ENCODE measurements around the gene HSD17B7. TPM values are rescaled to one million over a fixed set of nuclear protein-coding genes. Genes with fewer than 3 reads are reported as not detected.

The HSD17B7 gene
- total and polyA plus RNA-seq, 9 of the 15 experiments (the other 6 are each of a cell fraction or from before 2014, with no cell fraction given) = 12.7 to 48.7 (median 21.3) TPM

- no TSS peak for BruUV-seq (replicated peaks)
- H3K4me2 ChIP-seq (ENCODE audit: insufficient read depth, low read length) = no peak overlapping the region
- ChIA-PET POLR2A (interaction anchor here (0.6 to 1.4 kb wide), 2 partner anchors 14 to 37 kb away, joined by 3 read pairs; partner anchors contain the start of gene CCDC190), CTCF (ENCODE audit: low intra/inter-chr PET ratio) (interaction anchor here (0.7 to 3.1 kb wide), 3 partner anchors 50 to 468 kb away, joined by 3 to 18 read pairs (median 6); no protein-coding TSS in a partner anchor)
- no peak overlapping the region for H3K4me3 ChIP-seq
- H3K9ac ChIP-seq (ENCODE audit: insufficient read depth in 1 of 2, low read depth in 2 of 2, low read length in 2 of 2) = no peak overlapping the region
- H3K9me3 ChIP-seq (replicated peaks; ENCODE audit: control insufficient read depth, insufficient read depth, low read depth, low read length) = no peaks in the 10 kb centered on the region
- ATAC-seq (peak; percentile 86), DNase-seq (ENCODE audit: extremely low read depth in 1 of 4, low spot score in 3 of 4) (peak; percentile 69 to 87 (median 78)), FAIRE-seq (peak; percentile 82)
- no peaks in the 10 kb centered on the region for H4K20me1 ChIP-seq (replicated peaks; ENCODE audit: control insufficient read depth, insufficient read depth, low read length)
- no peak overlapping the region for H2AFZ ChIP-seq (ENCODE audit: low read depth, low read length)
- H3K36me3 ChIP-seq (ENCODE audit: control insufficient read depth, insufficient read depth, low read length) = no peaks in the 10 kb centered on the region
- intact Hi-C loops (cut with micrococcal nuclease) = loop anchor here (2.0 kb wide), 1 partner anchor 467 kb away; no protein-coding TSS in a partner anchor
- no peaks in the 10 kb centered on the region for H3K79me2 ChIP-seq (ENCODE audit: control insufficient read depth, insufficient read depth, low read length)
- H3K9me1 ChIP-seq (ENCODE audit: control insufficient read depth, insufficient read depth, low read length) = no peaks in the 10 kb centered on the region
- no peaks in the 10 kb centered on the region; a peak in 1 of 5 replicates for H3K4me1 ChIP-seq (replicated peaks in 1 of 2; ENCODE audit: control insufficient read depth in 2 of 2, insufficient read depth in 2 of 2, low read length in 2 of 2)
- H3K27ac ChIP-seq (ENCODE audit: extremely low read depth, low read depth, low read length) = no peak overlapping the region
- peaks cover 0 to 4% of the 10 kb centered on the region in 2 experiments; a peak in 2 of 5 replicates for H3K27me3 ChIP-seq (ENCODE audit: control insufficient read depth in 2 of 2, insufficient read depth in 2 of 2, low read length in 2 of 2)
- in situ Hi-C loops (cut with MboI) = no loop called here
- 0% methylated on average over 3 of the region's 3 CpGs for WGBS (ENCODE audit: insufficient coverage, low coverage, missing lambda C conversion rate)
- TF ChIP-seq GTF2B (IDR thresholded peaks at IDR 0.05; ENCODE audit: extremely low read depth, insufficient read length) (no peak), ARID1B (IDR thresholded peaks at IDR 0.05) (no peak), ETV5 (CRISPR knock-in tag; IDR thresholded peaks at IDR 0.05; ENCODE audit: low read depth) (no peak), REST (IDR thresholded peaks at IDR 0.05; ENCODE audit: borderline replicate concordance) (peak; percentile 41; the same call in 1 of the 2 replicates), REST (CRISPR knock-in tag; IDR thresholded peaks at IDR 0.05; ENCODE audit: low read depth) (no peak), NR4A1 (CRISPR knock-in tag; IDR thresholded peaks at IDR 0.05) (no peak), NR4A1 (tag; IDR thresholded peaks at IDR 0.05) (no peak), NR0B1 (IDR thresholded peaks at IDR 0.05; ENCODE audit: partially characterized antibody) (no peak), NKRF (IDR thresholded peaks at IDR 0.05; ENCODE audit: borderline replicate concordance) (no peak)
These were observed 57.4 kb downstream of the HSD17B7 start for GRCh38 chr1:162847839-162848453.

All from K562 (cell line).